Erythroblast (primary cell): ENCODE measurements around the gene GALNT5.

Source experiments
- GATA1 ChIP-seq: IDR thresholded peaks from 2 replicates; pipeline ENCODE4 v1.6.1; 2011; ENCODE audit warnings: low read depth, mild to moderate bottlenecking, control low read depth, low read length, moderate library complexity
- POLR2A ChIP-seq: IDR thresholded peaks from 2 replicates; pipeline ENCODE4 v1.6.1; 2011; ENCODE audit warnings: mild to moderate bottlenecking, low read length

DNA sequence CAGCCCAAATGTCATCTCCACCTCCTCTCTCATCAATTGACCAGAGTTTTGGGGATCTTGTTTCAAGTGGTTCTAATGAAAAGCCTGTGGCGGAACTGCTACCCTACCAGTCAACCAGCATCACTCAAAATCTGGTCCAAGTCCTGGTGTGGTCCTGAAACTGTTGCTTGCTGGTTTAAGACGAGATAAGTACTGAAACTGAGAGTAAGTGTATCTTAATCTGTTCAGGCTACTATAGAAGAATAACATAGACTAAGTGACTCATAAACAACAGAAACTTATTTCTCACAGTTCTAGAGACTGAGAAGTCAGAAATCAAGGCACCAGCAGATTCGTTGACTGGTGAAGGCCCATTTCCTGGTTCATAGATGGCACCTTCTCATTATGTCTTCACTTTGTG is 879 bp upstream of the GALNT5 start:
- TF ChIP-seq POLR2A (no peak), GATA1 (no peak)
